LoVo (cell line): ENCODE data around the gene L1CAM.

Experiments
- DNase-seq: peaks from one replicate; pipeline ENCODE4 v3.0.0-alpha.2; 2016; ENCODE audit warnings: low spot score

Gene L1CAM

GRCh38 chrX:153864561-153865320 lies 21.2 kb downstream of the L1CAM start:
- no peak for DNase-seq

- no peak for DNase-seq
Measured at GRCh38 chrX:153864101-153864500, 21.9 kb downstream of the L1CAM start.

- no peak for DNase-seq
Measured at GRCh38 chrX:153863251-153863991, 22.6 kb downstream of the L1CAM start.

GRCh38 chrX:153862369-153863250 lies 23.4 kb downstream of the L1CAM start:
- no peak for DNase-seq

GRCh38 chrX:153861733-153862310 lies 24.2 kb downstream of the L1CAM start:
- no peak for DNase-seq

GRCh38 chrX:153861151-153861550 lies 24.8 kb downstream of the L1CAM start:
- DNase-seq = no peak

- DNase-seq = no peak
Measured at GRCh38 chrX:153857348-153857903, 28.5 kb downstream of the L1CAM start.

GRCh38 chrX:153854702-153855101 lies 31.3 kb downstream of the L1CAM start:
- no peak for DNase-seq

GRCh38 chrX:153853902-153854267 lies 32.1 kb downstream of the L1CAM start:
- DNase-seq = no peak

GRCh38 chrX:153853180-153853901 lies 32.6 kb downstream of the L1CAM start:
- no peak for DNase-seq

GRCh38 chrX:153851981-153852380 lies 34.0 kb downstream of the L1CAM start:
- DNase-seq = no peak

- no peak for DNase-seq
Measured at GRCh38 chrX:153848325-153848724, 37.6 kb downstream of the L1CAM start.

GRCh38 chrX:153845842-153846241 lies 40.1 kb downstream of the L1CAM start:
- no peak for DNase-seq

GRCh38 chrX:153845195-153845594 lies 40.8 kb downstream of the L1CAM start:
- DNase-seq = no peak

GRCh38 chrX:153844509-153845082 lies 41.4 kb downstream of the L1CAM start:
- DNase-seq = no peak

GRCh38 chrX:153836921-153837320 lies 49.1 kb downstream of the L1CAM start:
- no peak for DNase-seq

GRCh38 chrX:153832728-153833127 lies 53.2 kb downstream of the L1CAM start:
- DNase-seq = no peak

GRCh38 chrX:153831429-153832150 lies 54.4 kb downstream of the L1CAM start:
- no peak for DNase-seq

- no peak for DNase-seq
Measured at GRCh38 chrX:153830640-153831428, 55.1 kb downstream of the L1CAM start.
